Upper lobe of left lung (tissue), 6 donors: ENCODE data around the gene MRPL22. TPM values are rescaled to one million over a fixed set of nuclear protein-coding genes. Genes with fewer than 3 reads are reported as not detected.

ENCODE experiments used
- ATAC-seq, 2 donors: fragments of 200-7000 bp; cut with Tn5 transposase; one replicate each; pipeline ENCODE4 v1.9.1; 2022; ENCODE audit warnings: mild to moderate bottlenecking in 2 of 2, moderate library complexity in 2 of 2; ENCODE audit not compliant: low FRiP score in 2 of 2
- DNase-seq, 2 donors: peaks; one replicate each; pipeline ENCODE4 v3.0.0-alpha.2; 2019 to 2020
- H3K27ac ChIP-seq, 4 donors: fragments of 200-600 bp; sonication (generic); one replicate each; pipeline ENCODE4 v1.5.1; 2016 to 2019
- H3K27me3 ChIP-seq, 4 donors: fragments of 200-600 bp; sonication (generic); one replicate each; pipeline ENCODE4 v1.5.1; 2017 to 2019
- H3K36me3 ChIP-seq, 4 donors: fragments of 200-600 bp; sonication (generic); one replicate each; pipeline ENCODE4 v1.5.1; 2016 to 2019
- H3K4me1 ChIP-seq, 4 donors: fragments of 200-600 bp; sonication (generic); one replicate each; pipeline ENCODE4 v1.5.1; 2018 to 2019
- H3K4me3 ChIP-seq, 4 donors: fragments of 200-600 bp; sonication (generic); one replicate each; pipeline ENCODE4 v1.5.1; 2017 to 2019; ENCODE audit warnings: mild to moderate bottlenecking in 2 of 4, moderate library complexity in 1 of 4
- H3K9me3 ChIP-seq, 4 donors: fragments of 200-600 bp; sonication (generic); one replicate each; pipeline ENCODE4 v1.5.1; 2018 to 2019
- CTCF ChIP-seq, 6 experiments: fragments of 450-650 bp in 4 of 6; fragments of 200-600 bp in 2 of 6; sonication (generic) in 2 of 6; IDR thresholded peaks; one replicate each; pipeline ENCODE4 v1.5.1; 2016 to 2019; ENCODE audit warnings: antibody characterized with exemption in 6 of 6
- EP300 ChIP-seq, 4 donors: sonication (generic); formaldehyde crosslinking; IDR thresholded peaks; one replicate each; pipeline ENCODE4 v1.5.1; 2017; ENCODE audit warnings: antibody characterized with exemption in 4 of 4, control low read depth in 2 of 4
- POLR2A ChIP-seq, 4 donors: fragments of 450-650 bp; IDR thresholded peaks; one replicate each; pipeline ENCODE4 v1.5.1; 2016 to 2017; ENCODE audit warnings: antibody characterized with exemption in 4 of 4, mild to moderate bottlenecking in 2 of 4
- POLR2AphosphoS5 ChIP-seq, 2 donors: sonication (generic); formaldehyde crosslinking; IDR thresholded peaks; one replicate each; pipeline ENCODE4 v1.5.1; 2017; ENCODE audit warnings: antibody characterized with exemption in 2 of 2
- WGBS, 2 donors: methylation state at CpG; one replicate each; pipeline ENCODE4 v1.1.5; 2017 to 2018; 5-methylcytosine and 5-hydroxymethylcytosine counted together
- total RNA-seq, 6 donors: library from RNA; depleted of rRNA in 4 of 6; stranded (reverse); fragments of >200 nt in 4 of 6; gene quantifications; one replicate each; pipeline versions ENCODE4 v1.1.0 to v1.2.1, GENCODE V29; 2016 to 2021
- donor health status: DM: no; HTN: no; CAD: no; lungs with moderate emphysema.
- donor health status: DM: no; HTN: yes; CAD: no; lungs with severe emphysema.

The MRPL22 gene
- total RNA-seq, 6 donors from 2014 or later = 7.3 to 34.0 (median 30.3) TPM

- DNase-seq (no peak), ATAC-seq (no peak)
- Histone ChIP-seq H3K4me3 (peak overlapping the region in 3 of 4 donors; percentile 1 to 22 (median 19)), H3K4me1 (peaks cover 0 to 10% (median 9%) of the 10 kb centered on the region in 4 donors), H3K9me3 (no peaks in the 10 kb centered on the region), H3K27ac (peak overlapping the region; percentile 62 to 89 (median 73)), H3K27me3 (no peaks in the 10 kb centered on the region), H3K36me3 (peaks cover 4 to 33% (median 11%) of the 10 kb centered on the region in 4 donors)
- whole genome bisulfite sequencing, 2 donors = 65 to 80% methylated on average over 7 of the region's 7 CpGs
- no peak for TF ChIP-seq CTCF (IDR thresholded peaks at IDR 0.05)
- TF ChIP-seq POLR2AphosphoS5 (IDR thresholded peaks at IDR 0.05) = peak; percentile 15 to 71
- TF ChIP-seq EP300 (IDR thresholded peaks at IDR 0.05) = peak in 1 of 4 donors; percentile 36
- TF ChIP-seq POLR2A (IDR thresholded peaks at IDR 0.05) = no peak
Measured at GRCh38 chr5:154966081-154966841, 25.4 kb downstream of the MRPL22 start.

- TF ChIP-seq POLR2A (IDR thresholded peaks at IDR 0.05) (no peak), EP300 (IDR thresholded peaks at IDR 0.05) (no peak), CTCF (IDR thresholded peaks at IDR 0.05) (no peak)
- ATAC-seq = no peak
- 74 to 79% methylated on average over 3 of the region's 3 CpGs for WGBS, 2 donors
Measured at GRCh38 chr5:154966874-154967273, 26.0 kb downstream of the MRPL22 start.

GRCh38 chr5:154967421-154968024, 26.6 kb downstream of the MRPL22 start:
- peaks cover 0 to 10% (median 9%) of the 10 kb centered on the region in 4 donors for H3K4me1 ChIP-seq
- TF ChIP-seq POLR2AphosphoS5 (IDR thresholded peaks at IDR 0.05) (no peak), EP300 (IDR thresholded peaks at IDR 0.05) (no peak), CTCF (IDR thresholded peaks at IDR 0.05) (peak in 5 of 6 experiments; percentile 19 to 51 (median 33)), POLR2A (IDR thresholded peaks at IDR 0.05) (no peak)
- H3K36me3 ChIP-seq = peaks cover 4 to 24% (median 7%) of the 10 kb centered on the region in 4 donors
- ATAC-seq = no peak
- no peaks in the 10 kb centered on the region for H3K9me3 ChIP-seq
- no peak for DNase-seq
- H3K27ac ChIP-seq = peak overlapping the region in 3 of 4 donors; percentile 62 to 89 (median 79)
- H3K4me3 ChIP-seq = peak overlapping the region in 3 of 4 donors; percentile 1 to 22 (median 19)
- WGBS, 2 donors = 63 to 67% methylated on average over 5 of the region's 5 CpGs
- no peaks in the 10 kb centered on the region for H3K27me3 ChIP-seq

More at GRCh38 chr5:154966874-154967273, 26.0 kb downstream of the MRPL22 start:
- peak overlapping the region in 3 of 4 donors; percentile 1 to 22 (median 19) for H3K4me3 ChIP-seq
- no peak for DNase-seq
- peaks cover 0 to 10% (median 9%) of the 10 kb centered on the region in 4 donors for H3K4me1 ChIP-seq
- H3K27me3 ChIP-seq = no peaks in the 10 kb centered on the region
- H3K27ac ChIP-seq = peak overlapping the region; percentile 62 to 89 (median 73)
- H3K9me3 ChIP-seq = no peaks in the 10 kb centered on the region
- H3K36me3 ChIP-seq = peaks cover 4 to 27% (median 7%) of the 10 kb centered on the region in 4 donors

- WGBS, 2 donors = 73 to 88% methylated on average over 5 of the region's 5 CpGs
- H3K4me1 ChIP-seq = peaks cover 0 to 10% (median 9%) of the 10 kb centered on the region in 4 donors
- H3K4me3 ChIP-seq = peak overlapping the region in 1 of 4 donors; percentile 22
- H3K36me3 ChIP-seq = peaks cover 4 to 24% (median 7%) of the 10 kb centered on the region in 4 donors
- no peak overlapping the region for H3K27ac ChIP-seq
- DNase-seq (no peak), ATAC-seq (no peak)
- no peaks in the 10 kb centered on the region for H3K9me3 ChIP-seq
- no peak for TF ChIP-seq POLR2A (IDR thresholded peaks at IDR 0.05)
- TF ChIP-seq CTCF (IDR thresholded peaks at IDR 0.05) = no peak
- TF ChIP-seq POLR2AphosphoS5 (IDR thresholded peaks at IDR 0.05) = no peak
- no peak for TF ChIP-seq EP300 (IDR thresholded peaks at IDR 0.05)
- H3K27me3 ChIP-seq = no peaks in the 10 kb centered on the region
Measured at GRCh38 chr5:154968953-154969352, 28.1 kb downstream of the MRPL22 start.
